CD4-positive, alpha-beta T cell (primary cell): Measurements from ENCODE around the gene SURF2. TPM values are rescaled to one million over a fixed set of nuclear protein-coding genes. Genes with fewer than 3 reads are reported as not detected.
"Not testable (repeated sequence)": the region's sequence is repeated elsewhere in the genome, so short reads cannot be mapped to it uniquely, and the experiment has no call there.

Experiments
- ATAC-seq: fragments of 200-7000 bp; cut with Tn5 transposase; one replicate; pipeline ENCODE4 v1.10.0; 2022; ENCODE audit warnings: mild to moderate bottlenecking; ENCODE audit not compliant: poor library complexity
- CTCF ChIA-PET: fragments of 350-600 bp; sonication (Branson Sonifier 250); formaldehyde crosslinking; loops from one replicate; lab custom pipeline; 2021; ENCODE audit warnings: antibody characterized with exemption, inconsistent platforms; lab: Charles Lee
- POLR2A ChIA-PET: fragments of 350-600 bp; sonication (Branson Sonifier 250); formaldehyde crosslinking; loops from one replicate; lab custom pipeline; 2021; ENCODE audit warnings: antibody characterized with exemption, inconsistent platforms; lab: Charles Lee
- DNase-seq, 14 experiments: peaks; one replicate each; pipeline ENCODE4 v3.0.0-alpha.2; 2013 to 2020; ENCODE audit warnings: mixed read lengths in 2 of 14
- H3K27ac ChIP-seq, 2 donors: one replicate each; pipeline versions ENCODE4 v1.5.1 to v1.7.0; 2013; ENCODE audit warnings: low read length in 2 of 2, low read depth in 1 of 2, mild to moderate bottlenecking in 1 of 2
- H3K27me3 ChIP-seq, 2 experiments: 1 replicate in 1 of 2; 2 replicates in 1 of 2; pipeline versions ENCODE4 v1.6.1 to v1.7.0; 2013; ENCODE audit warnings: low read length in 2 of 2, control low read depth in 1 of 2, mild to moderate bottlenecking in 1 of 2, moderate library complexity in 1 of 2; ENCODE audit not compliant: insufficient read depth in 2 of 2, control insufficient read depth in 1 of 2
- H3K36me3 ChIP-seq: one replicate; pipeline ENCODE4 v1.6.1; 2013; ENCODE audit warnings: low read length, control low read depth; ENCODE audit not compliant: insufficient read depth
- H3K4me1 ChIP-seq: one replicate; pipeline ENCODE4 v1.6.1; 2013; ENCODE audit warnings: low read length, control low read depth; ENCODE audit not compliant: insufficient read depth
- H3K4me3 ChIP-seq: one replicate; pipeline ENCODE4 v1.5.1; 2013; ENCODE audit warnings: mild to moderate bottlenecking, low read length, moderate library complexity
- H3K9me3 ChIP-seq, 2 experiments: 1 replicate in 1 of 2; 2 replicates in 1 of 2; pipeline versions ENCODE4 v1.6.1 to v1.7.0; 2013; ENCODE audit warnings: low read length in 2 of 2, mild to moderate bottlenecking in 2 of 2, control low read depth in 1 of 2, moderate library complexity in 1 of 2; ENCODE audit not compliant: control insufficient read depth in 1 of 2, insufficient read depth in 1 of 2
- H3K27ac Mint-ChIP-seq: one replicate; pipeline ENCODE4 v1.8.0; 2020; ENCODE audit warnings: mixed read lengths
- H3K27me3 Mint-ChIP-seq: one replicate; pipeline ENCODE4 v1.8.0; 2021; ENCODE audit warnings: mixed read lengths
- H3K36me3 Mint-ChIP-seq: one replicate; pipeline ENCODE4 v1.8.0; 2021; ENCODE audit warnings: low read depth, mixed read lengths
- H3K4me1 Mint-ChIP-seq: one replicate; pipeline ENCODE4 v1.8.0; 2021; ENCODE audit warnings: low read depth, mixed read lengths
- H3K4me3 Mint-ChIP-seq: one replicate; pipeline ENCODE4 v1.8.0; 2020; ENCODE audit warnings: mild to moderate bottlenecking, mixed read lengths
- H3K9me3 Mint-ChIP-seq: one replicate; pipeline ENCODE4 v1.8.0; 2020; ENCODE audit warnings: mixed read lengths
- CTCF ChIP-seq: fragments of 200-600 bp; IDR thresholded peaks from one replicate; pipeline ENCODE4 v1.8.0; 2022; ENCODE audit warnings: antibody characterized with exemption, mild to moderate bottlenecking
- intact Hi-C, 2 experiments: fragments of 100-400 bp; cut with DNase I in 1 of 2; cut with micrococcal nuclease in 1 of 2; formaldehyde crosslinking; loops; one replicate each; pipeline versions ENCODE4 v1.15.1 to v1.9.0; 2023 to 2025; cut with DNase I, micrococcal nuclease
- total RNA-seq, 174 experiments: library from RNA in 2 of 174; stranded (reverse) in 2 of 174; gene quantifications; one replicate each; pipeline ENCODE4 v1.2.3 and lab custom pipeline; 2021 to 2026

SURF2 gene
- total RNA-seq, 2 experiments from 2014 or later, result 12.7 TPM

GRCh38 chr9:133389025-133389557, 32.7 kb downstream of the SURF2 start:
- Histone ChIP-seq H3K9me3 (peaks cover 0 to 9% of the 10 kb centered on the region in 2 experiments), H3K36me3 (no peaks in the 10 kb centered on the region), H3K4me1 (no peaks in the 10 kb centered on the region), H3K27ac (no peak overlapping the region), H3K27me3 (peaks cover 0 to 7% of the 10 kb centered on the region in 2 experiments), H3K4me3 (no peak overlapping the region)
- no peak for TF ChIP-seq CTCF
- H3K9me3 Mint-ChIP-seq, result no peaks in the 10 kb centered on the region
- ChIA-PET POLR2A (no interaction called here), CTCF (no interaction called here)
- no peaks in the 10 kb centered on the region for H3K4me1 Mint-ChIP-seq
- ATAC-seq (no peak), DNase-seq (no peak)
- H3K4me3 Mint-ChIP-seq, result no peak overlapping the region
- intact Hi-C loops, result no loop called here
- H3K27me3 Mint-ChIP-seq, result no peaks in the 10 kb centered on the region
- no peak overlapping the region for H3K27ac Mint-ChIP-seq
- no peaks in the 10 kb centered on the region for H3K36me3 Mint-ChIP-seq

GRCh38 chr9:133389562-133389961, 33.2 kb downstream of the SURF2 start:
- ChIA-PET CTCF (interaction anchor here (0.6 kb wide), 1 partner anchor 13 kb away, joined by 3 read pairs; the partner anchor contains the start of gene STKLD1), POLR2A (no interaction called here)
- intact Hi-C loops, result no loop called here
- no peaks in the 10 kb centered on the region for H3K4me1 Mint-ChIP-seq
- Histone ChIP-seq H3K27ac (no peak overlapping the region), H3K9me3 (peaks cover 0 to 9% of the 10 kb centered on the region in 2 experiments), H3K4me3 (no peak overlapping the region), H3K4me1 (no peaks in the 10 kb centered on the region), H3K36me3 (no peaks in the 10 kb centered on the region), H3K27me3 (peaks cover 0 to 7% of the 10 kb centered on the region in 2 experiments)
- no peak for TF ChIP-seq CTCF
- no peak for DNase-seq
- H3K9me3 Mint-ChIP-seq, result no peaks in the 10 kb centered on the region
- no peak overlapping the region for H3K4me3 Mint-ChIP-seq
- no peak overlapping the region for H3K27ac Mint-ChIP-seq
- no peaks in the 10 kb centered on the region for H3K36me3 Mint-ChIP-seq
- no peak for ATAC-seq
- H3K27me3 Mint-ChIP-seq, result no peaks in the 10 kb centered on the region

GRCh38 chr9:133390713-133391112, 34.4 kb downstream of the SURF2 start:
- no peaks in the 10 kb centered on the region for H3K4me1 ChIP-seq
- Mint-ChIP-seq H3K4me1 (no peaks in the 10 kb centered on the region), H3K27me3 (no peaks in the 10 kb centered on the region), H3K27ac (no peak overlapping the region), H3K9me3 (no peaks in the 10 kb centered on the region), H3K4me3 (no peak overlapping the region), H3K36me3 (no peaks in the 10 kb centered on the region)
- POLR2A ChIA-PET, result no interaction called here
- TF ChIP-seq CTCF, result no peak
- H3K27ac ChIP-seq, result no peak overlapping the region
- H3K4me3 ChIP-seq, result no peak overlapping the region
- DNase-seq, result no peak
- ATAC-seq, result no peak
- H3K27me3 ChIP-seq, result peaks cover 0 to 7% of the 10 kb centered on the region in 2 experiments
- intact Hi-C loops, result no loop called here
- CTCF ChIA-PET, result no interaction called here
- peaks cover 0 to 9% of the 10 kb centered on the region in 2 experiments for H3K9me3 ChIP-seq
- H3K36me3 ChIP-seq, result no peaks in the 10 kb centered on the region

- H3K4me3 ChIP-seq, ATAC-seq, H3K27ac ChIP-seq, H3K36me3 Mint-ChIP-seq, H3K36me3 ChIP-seq, POLR2A ChIA-PET, CTCF ChIA-PET, H3K4me1 Mint-ChIP-seq, H3K27me3 ChIP-seq, H3K4me1 ChIP-seq, H3K9me3 ChIP-seq, intact Hi-C loops, H3K4me3 Mint-ChIP-seq, DNase-seq, H3K27me3 Mint-ChIP-seq, H3K27ac Mint-ChIP-seq, H3K9me3 Mint-ChIP-seq: not testable (repeated sequence)
Observed at GRCh38 chr9:133391449-133391848, 35.1 kb downstream of the SURF2 start.

GRCh38 chr9:133392308-133392707, 36.0 kb downstream of the SURF2 start:
- ATAC-seq, H3K4me1 Mint-ChIP-seq, intact Hi-C loops, H3K27me3 Mint-ChIP-seq, H3K27me3 ChIP-seq, POLR2A ChIA-PET, H3K9me3 ChIP-seq, H3K27ac Mint-ChIP-seq, H3K36me3 Mint-ChIP-seq, H3K9me3 Mint-ChIP-seq, CTCF ChIA-PET, H3K4me1 ChIP-seq, H3K36me3 ChIP-seq, H3K4me3 ChIP-seq, H3K27ac ChIP-seq, DNase-seq, H3K4me3 Mint-ChIP-seq: not testable (repeated sequence)
